HPDE6-E6E7 (cell line): Measurements from ENCODE around the gene DUXB.

Experiments used
- DNase-seq: peaks from one replicate; pipeline ENCODE4 v3.0.0; 2011; ENCODE audit warnings: missing footprints; ENCODE audit errors: extremely low spot score

The DUXB gene

GRCh38 chr16:75660321-75660720, 40.9 kb downstream of the DUXB start:
- DNase-seq = no peak

- DNase-seq = no peak
These were observed 43.1 kb downstream of the DUXB start for GRCh38 chr16:75658175-75658574.

- no peak for DNase-seq
These were observed 47.3 kb downstream of the DUXB start for GRCh38 chr16:75653922-75654321.

- peak; percentile 58 for DNase-seq
These were observed 52.8 kb downstream of the DUXB start for GRCh38 chr16:75648265-75649076.

GRCh38 chr16:75647492-75648264, 53.6 kb downstream of the DUXB start, which contains the start of the genes KARS1 and TERF2IP:
Gene KARS1, minus strand, starts transcription at chr16:75647665. Its CDS starts 26 bp downstream, at chr16:75647639.
Gene TERF2IP, plus strand, starts transcription at chr16:75647773. Its CDS starts 110 bp downstream, at chr16:75647883.
- DNase-seq = peak; percentile 98

DNA sequence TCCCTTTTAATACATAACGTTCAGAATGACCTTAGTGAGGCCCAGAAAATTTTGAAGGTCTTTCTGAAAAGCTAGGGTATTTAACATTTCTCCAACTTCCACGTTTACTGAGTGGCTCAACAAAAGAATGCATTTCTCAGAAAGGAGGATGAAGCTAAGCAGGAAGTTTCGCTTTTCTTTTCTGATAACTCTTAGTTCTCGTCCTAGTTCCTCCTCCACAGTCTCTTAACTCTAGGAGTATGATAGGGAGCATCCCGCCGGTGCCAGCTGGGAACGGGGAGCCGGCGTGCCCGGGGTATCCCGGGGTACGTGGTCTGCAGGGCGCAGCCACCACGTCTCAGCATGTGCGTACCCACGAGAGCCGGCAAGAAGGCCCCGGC, 54.2 kb downstream of the DUXB start:
- DNase-seq = no peak

DNA sequence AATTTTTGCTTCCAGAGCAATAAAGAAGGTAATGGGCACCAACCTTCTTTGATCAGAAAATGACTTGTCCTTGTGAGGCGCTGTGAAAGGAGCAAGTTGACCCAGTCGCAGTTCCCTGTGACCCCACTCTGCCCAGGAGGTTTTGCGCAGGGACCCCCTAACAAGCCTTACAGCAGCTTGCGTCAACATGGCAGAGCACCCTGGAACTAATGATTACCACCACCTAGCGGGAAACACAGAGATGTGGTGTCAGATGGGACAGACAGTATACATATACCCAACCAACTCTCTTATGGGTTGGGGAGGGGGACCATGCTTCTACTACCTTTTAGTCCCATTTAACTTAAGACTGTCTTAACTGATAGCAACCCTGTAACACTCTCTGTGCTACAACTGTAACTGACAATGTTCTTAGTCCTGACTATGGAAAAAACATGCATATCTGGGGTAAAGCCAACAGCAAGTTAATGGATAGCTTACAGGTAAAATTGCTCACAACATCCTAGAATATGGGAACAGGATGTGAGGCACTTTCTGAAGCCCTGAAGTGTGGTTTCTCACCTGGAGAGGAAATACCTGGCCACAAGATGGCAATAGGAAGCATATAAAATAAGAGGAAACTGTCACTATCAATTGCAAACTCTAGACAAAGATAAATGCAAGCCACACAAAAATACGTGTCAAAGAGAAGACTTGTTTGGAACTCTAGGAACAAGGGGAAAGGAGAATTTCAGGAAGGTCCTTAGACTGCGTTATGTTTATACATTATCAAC, 56.8 kb downstream of the DUXB start:
- DNase-seq = no peak
